ENCODE results near the gene GRAP2.

GRCh38 chr22:39904862-39905261, 4.0 kb downstream of the GRAP2 start:
- no peak for TF ChIP-seq USF2 (IDR thresholded peaks at IDR 0.05; ENCODE audit: low read depth, low read length)
- no peak for TF ChIP-seq RAD21 (IDR thresholded peaks at IDR 0.05; ENCODE audit: low read length)
- no peak for TF ChIP-seq MAZ (IDR thresholded peaks at IDR 0.05; ENCODE audit: borderline replicate concordance, low read depth, low read length)
- no peak for TF ChIP-seq CTCF (conservative IDR thresholded peaks at IDR 0.05; ENCODE audit: low read depth, low read length)
